AG04450 (cell line): ENCODE results near the gene KCNH1. TPM values are rescaled to one million over a fixed set of nuclear protein-coding genes. Genes with fewer than 3 reads are reported as not detected.

ENCODE experiments used
- CTCF ChIA-PET: fragments of 300-600, 350-600 bp; formaldehyde crosslinking; extraction: SDS; loops from one replicate; lab custom pipeline; 2022; ENCODE audit warnings: antibody characterized with exemption, inconsistent platforms; lab: Charles Lee
- POLR2A ChIA-PET: fragments of 350-600 bp; formaldehyde crosslinking; extraction: SDS; loops from one replicate; lab custom pipeline; 2021; ENCODE audit warnings: antibody characterized with exemption, inconsistent platforms; lab: Yijun Ruan, JAX
- DNase-seq: peaks from one replicate; pipeline ENCODE4 v3.0.0-alpha.2; 2011; ENCODE audit warnings: low read depth, low spot score
- H3K27ac ChIP-seq: one replicate; pipeline ENCODE4 v1.5.1; 2012; ENCODE audit warnings: low read depth, low read length, control low read depth
- H3K27me3 ChIP-seq: one replicate; pipeline ENCODE4 v1.6.0; 2012; ENCODE audit warnings: low read length; ENCODE audit not compliant: control insufficient read depth, insufficient read depth
- H3K4me3 ChIP-seq: 2 replicates; pipeline ENCODE4 v1.5.1; 2011; ENCODE audit warnings: mild to moderate bottlenecking, low read depth, low read length, control low read depth
- H3K9me3 ChIP-seq: 2 replicates; pipeline ENCODE4 v1.5.1; 2012; ENCODE audit warnings: low read length; ENCODE audit not compliant: control insufficient read depth, insufficient read depth
- CTCF ChIP-seq: IDR thresholded peaks from 2 replicates; pipeline ENCODE4 v1.5.1; 2011; ENCODE audit warnings: low read depth, low read length, control low read depth, inconsistent platforms
- polyA plus RNA-seq: library from polyadenylated mRNA; depleted of rRNA; stranded (reverse); fragments of >200 nt; gene quantifications from 2 replicates; pipeline ENCODE4 v1.2.3, GENCODE V29; 2011

KCNH1 gene
- polyA plus RNA-seq, 1 experiment: 0.31 TPM

GRCh38 chr1:210722410-210723081 is 411.4 kb downstream of the KCNH1 start:
- DNase-seq: no peak
- Histone ChIP-seq H3K9me3 (no peaks in the 10 kb centered on the region), H3K27ac (no peak overlapping the region), H3K4me3 (no peak overlapping the region), H3K27me3 (no peaks in the 10 kb centered on the region)
- ChIA-PET CTCF (no interaction called here), POLR2A (no interaction called here)
- TF ChIP-seq CTCF: no peak

GRCh38 chr1:210715072-210715471 is 418.9 kb downstream of the KCNH1 start:
- H3K4me3 ChIP-seq: no peak overlapping the region
- no peak for TF ChIP-seq CTCF
- no peak overlapping the region for H3K27ac ChIP-seq
- ChIA-PET POLR2A (no interaction called here), CTCF (interaction anchor here (0.7 kb wide), 1 partner anchor 29 kb away, joined by 4 read pairs; no protein-coding TSS in a partner anchor)
- no peak for DNase-seq
- H3K27me3 ChIP-seq: no peaks in the 10 kb centered on the region
- no peaks in the 10 kb centered on the region for H3K9me3 ChIP-seq

- ChIA-PET CTCF (no interaction called here), POLR2A (no interaction called here)
- no peak for TF ChIP-seq CTCF
- DNase-seq: no peak
- H3K4me3 ChIP-seq: no peak overlapping the region
- no peaks in the 10 kb centered on the region for H3K9me3 ChIP-seq
- no peak overlapping the region for H3K27ac ChIP-seq
- peaks cover 2% of the 10 kb centered on the region for H3K27me3 ChIP-seq
These were observed 421.9 kb downstream of the KCNH1 start for GRCh38 chr1:210711825-210712612.

GRCh38 chr1:210709701-210710100 is 424.2 kb downstream of the KCNH1 start:
- H3K27ac ChIP-seq: no peak overlapping the region
- CTCF ChIA-PET: interaction anchor here (0.6 kb wide), 1 partner anchor 424 kb away, joined by 3 read pairs; no protein-coding TSS in a partner anchor
- no peak for DNase-seq

More at GRCh38 chr1:210709701-210710100, 424.2 kb downstream of the KCNH1 start:
- H3K9me3 ChIP-seq: no peaks in the 10 kb centered on the region
- no peak overlapping the region for H3K4me3 ChIP-seq
- peaks cover 2% of the 10 kb centered on the region for H3K27me3 ChIP-seq
- TF ChIP-seq CTCF: no peak
- POLR2A ChIA-PET: no interaction called here
